ENCODE measurements around the gene MYO16. TPM values are rescaled to one million over a fixed set of nuclear protein-coding genes. Genes with fewer than 3 reads are reported as not detected.
A peak's percentile ranks its signal among the peaks of the same experiment; 100 is the strongest.

MYO16 gene
- total and polyA plus RNA-seq, 12 donors, result 0.56 to 2.4 (median 1.4) TPM

DNA sequence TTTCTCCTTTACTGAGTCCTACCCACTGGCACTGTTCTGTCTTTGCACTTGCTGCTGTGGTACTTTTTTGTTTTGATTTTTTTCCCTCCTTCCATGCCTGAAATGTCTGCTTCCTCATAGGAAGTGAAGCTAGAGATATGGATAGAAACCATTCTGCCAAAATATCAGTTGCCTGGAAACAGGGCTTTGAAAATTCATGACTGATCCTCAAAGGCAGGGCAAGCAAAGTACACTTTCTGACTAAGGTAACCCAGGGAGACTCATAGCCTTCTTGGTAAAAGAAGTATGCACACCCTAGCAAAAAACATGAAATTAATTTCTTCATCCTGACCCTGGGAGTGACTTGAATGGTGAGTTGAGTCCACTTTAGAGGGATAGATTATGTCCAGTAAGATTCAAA is 329.8 kb downstream of the MYO16 start:
- DNase-seq, result no peak
- H3K9me3 ChIP-seq (replicated peaks in 1 of 3), result no peaks in the 10 kb centered on the region
- H3K4me1 ChIP-seq (replicated peaks in 1 of 2), result peaks cover 6 to 12% of the 10 kb centered on the region in 2 donors
- H3K27ac ChIP-seq, result peak overlapping the region in 3 of 5 donors; percentile 27 to 66 (median 38)
- H3K36me3 ChIP-seq (replicated peaks in 1 of 2), result no peaks in the 10 kb centered on the region
- H3K4me3 ChIP-seq, result no peak overlapping the region
- TF ChIP-seq POLR2A (IDR thresholded peaks at IDR 0.05), result no peak
- TF ChIP-seq, protein P1, sequence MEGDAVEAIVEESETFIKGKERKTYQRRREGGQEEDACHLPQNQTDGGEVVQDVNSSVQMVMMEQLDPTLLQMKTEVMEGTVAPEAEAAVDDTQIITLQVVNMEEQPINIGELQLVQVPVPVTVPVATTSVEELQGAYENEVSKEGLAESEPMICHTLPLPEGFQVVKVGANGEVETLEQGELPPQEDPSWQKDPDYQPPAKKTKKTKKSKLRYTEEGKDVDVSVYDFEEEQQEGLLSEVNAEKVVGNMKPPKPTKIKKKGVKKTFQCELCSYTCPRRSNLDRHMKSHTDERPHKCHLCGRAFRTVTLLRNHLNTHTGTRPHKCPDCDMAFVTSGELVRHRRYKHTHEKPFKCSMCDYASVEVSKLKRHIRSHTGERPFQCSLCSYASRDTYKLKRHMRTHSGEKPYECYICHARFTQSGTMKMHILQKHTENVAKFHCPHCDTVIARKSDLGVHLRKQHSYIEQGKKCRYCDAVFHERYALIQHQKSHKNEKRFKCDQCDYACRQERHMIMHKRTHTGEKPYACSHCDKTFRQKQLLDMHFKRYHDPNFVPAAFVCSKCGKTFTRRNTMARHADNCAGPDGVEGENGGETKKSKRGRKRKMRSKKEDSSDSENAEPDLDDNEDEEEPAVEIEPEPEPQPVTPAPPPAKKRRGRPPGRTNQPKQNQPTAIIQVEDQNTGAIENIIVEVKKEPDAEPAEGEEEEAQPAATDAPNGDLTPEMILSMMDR (IDR thresholded peaks at IDR 0.05), result no peak
- intact Hi-C loops (cut with DNase I), result no loop called here
- H3K27me3 ChIP-seq, result no peaks in the 10 kb centered on the region

DNA sequence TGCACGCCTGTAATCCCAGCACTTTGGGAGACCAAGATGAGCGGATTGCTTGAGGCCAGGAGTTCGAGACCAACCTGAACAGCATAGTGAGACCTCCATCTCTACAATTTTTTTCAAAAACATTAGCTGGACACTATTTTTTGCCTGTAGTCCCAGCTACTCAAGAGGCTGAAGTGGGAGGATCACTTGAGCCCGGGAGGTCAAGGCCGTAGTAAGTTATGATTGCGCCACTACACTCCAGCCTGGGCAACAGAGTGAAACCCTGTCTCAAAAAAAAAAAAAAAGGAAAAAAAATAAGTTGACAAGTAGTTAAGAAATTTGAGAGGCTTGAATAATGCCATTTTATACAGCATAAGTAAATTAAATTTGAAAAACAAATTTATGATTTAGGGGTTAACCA is 330.6 kb downstream of the MYO16 start:
- H3K4me3 ChIP-seq, result no peak overlapping the region
- 60 to 80% (median 70%) methylated on average over 6 of the region's 6 CpGs for WGBS, 4 donors
- TF ChIP-seq, protein P1 (IDR thresholded peaks at IDR 0.05), result no peak
- no peak for TF ChIP-seq POLR2A (IDR thresholded peaks at IDR 0.05)

DNA sequence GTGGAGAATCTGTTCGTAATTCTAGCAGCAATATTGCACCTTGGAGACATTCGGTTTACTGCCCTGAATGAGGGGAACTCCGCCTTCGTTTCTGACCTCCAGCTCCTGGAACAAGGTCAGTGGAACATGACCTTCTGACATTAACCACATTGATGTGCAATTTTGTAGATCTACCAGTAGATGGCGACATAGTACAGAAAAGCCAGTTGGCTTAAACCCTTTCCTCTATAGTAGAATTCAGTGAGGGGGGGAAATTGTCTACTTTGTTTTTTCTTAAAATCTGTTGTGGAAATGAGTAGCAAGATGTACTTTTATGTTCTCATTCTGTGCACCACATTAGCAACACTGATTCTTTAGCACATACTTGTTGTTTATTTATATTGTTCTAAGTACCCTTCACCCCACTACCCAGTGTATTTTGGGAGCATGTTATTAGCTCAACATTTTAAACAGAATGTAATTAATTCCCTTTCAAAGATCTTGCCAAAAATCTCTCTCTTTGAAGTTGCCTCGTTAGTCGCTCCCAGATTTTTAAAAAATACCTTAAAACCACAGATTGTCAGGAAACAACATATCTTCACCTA is 332.2 kb downstream of the MYO16 start:
- Histone ChIP-seq H3K27me3 (no peaks in the 10 kb centered on the region), H3K4me1 (replicated peaks in 1 of 2) (peaks cover 6 to 12% of the 10 kb centered on the region in 2 donors), H3K9me3 (replicated peaks in 1 of 3) (no peaks in the 10 kb centered on the region), H3K36me3 (replicated peaks in 1 of 2) (no peaks in the 10 kb centered on the region), H3K4me3 (no peak overlapping the region), H3K27ac (no peak overlapping the region)
- DNase-seq, result peak in 2 of 7 donors; percentile 19 to 37
- intact Hi-C loops (cut with DNase I), result loop anchor here in 1 of 2 donors (5.0 kb wide), 2 partner anchors 821 to 1151 kb away; no protein-coding TSS in a partner anchor
- 5 to 7% (median 6%) methylated on average over 7 of the region's 7 CpGs for WGBS, 4 donors
- no peak for TF ChIP-seq POLR2A (IDR thresholded peaks at IDR 0.05)
- TF ChIP-seq, protein P1 (IDR thresholded peaks at IDR 0.05), result peak; percentile 82 to 93 (median 87)

More for the DNA sequence above, 330.6 kb downstream of the MYO16 start:
- H3K27ac ChIP-seq, result peak overlapping the region in 2 of 5 donors; percentile 27 to 38
- peak in 4 of 7 donors; percentile 32 to 65 (median 54) for DNase-seq
- intact Hi-C loops (cut with DNase I), result loop anchor here in 1 of 2 donors (5.0 kb wide), 2 partner anchors 822 to 1152 kb away; no protein-coding TSS in a partner anchor
- no peaks in the 10 kb centered on the region for H3K36me3 ChIP-seq (replicated peaks in 1 of 2)
- H3K27me3 ChIP-seq, result no peaks in the 10 kb centered on the region
- H3K4me1 ChIP-seq (replicated peaks in 1 of 2), result peaks cover 6 to 12% of the 10 kb centered on the region in 2 donors
- no peaks in the 10 kb centered on the region for H3K9me3 ChIP-seq (replicated peaks in 1 of 3)

DNA sequence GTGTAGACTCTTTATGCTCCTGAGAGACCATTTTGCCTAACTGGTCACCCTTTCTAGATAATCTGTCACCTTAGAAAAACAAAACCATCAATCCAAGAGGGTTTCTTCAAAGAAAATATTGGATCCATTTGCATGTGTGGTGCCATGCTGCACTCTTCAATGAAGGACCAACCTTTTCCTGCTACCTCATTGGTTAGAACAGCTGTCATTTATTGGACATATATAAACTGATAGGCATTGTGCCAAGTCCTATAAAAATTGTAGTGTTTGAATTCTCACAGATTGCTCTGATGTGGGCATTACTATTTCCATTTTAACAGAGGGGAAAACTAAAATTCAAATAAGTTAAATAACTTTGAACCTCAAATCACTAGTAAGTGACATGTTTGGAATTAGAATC is 333.2 kb downstream of the MYO16 start:
- H3K4me1 ChIP-seq (replicated peaks in 1 of 2), result peaks cover 6 to 12% of the 10 kb centered on the region in 2 donors
- DNase-seq, result no peak
- no peak overlapping the region for H3K27ac ChIP-seq
- intact Hi-C loops (cut with DNase I), result loop anchor here in 1 of 2 donors (5.0 kb wide), 2 partner anchors 820 to 1150 kb away; no protein-coding TSS in a partner anchor
- no peaks in the 10 kb centered on the region for H3K27me3 ChIP-seq
- no peaks in the 10 kb centered on the region for H3K36me3 ChIP-seq (replicated peaks in 1 of 2)
- no peak overlapping the region for H3K4me3 ChIP-seq
- TF ChIP-seq, protein P1 (IDR thresholded peaks at IDR 0.05), result no peak
- no peak for TF ChIP-seq POLR2A (IDR thresholded peaks at IDR 0.05)
- no peaks in the 10 kb centered on the region for H3K9me3 ChIP-seq (replicated peaks in 1 of 3)
